ENCODE measurements around the gene PLPP4. TPM values are rescaled to one million over a fixed set of nuclear protein-coding genes. Genes with fewer than 3 reads are reported as not detected.
"Not testable (repeated sequence)": the region's sequence is repeated elsewhere in the genome, so short reads cannot be mapped to it uniquely, and the experiment has no call there.

Gene PLPP4
- total and polyA plus RNA-seq, 2 experiments from 2014 or later = 0.74 to 1.0 TPM

- Histone ChIP-seq H3K4me1 (ENCODE audit: low read depth) (no peaks in the 10 kb centered on the region), H3K27ac (no peak overlapping the region), H3K27me3 (no peaks in the 10 kb centered on the region), H3K4me3 (no peak overlapping the region), H3K9me3 (ENCODE audit: low read depth) (no peaks in the 10 kb centered on the region), H3K36me3 (no peaks in the 10 kb centered on the region)
- TF ChIP-seq CTCF (IDR thresholded peaks at IDR 0.05; ENCODE audit: low read depth, low read length) = no peak
- no peak for DNase-seq (ENCODE audit: low read depth in 1 of 2, low spot score in 1 of 2)
Measured at GRCh38 chr10:120503689-120504088, 46.7 kb downstream of the PLPP4 start.

GRCh38 chr10:120504227-120504626 lies 47.2 kb downstream of the PLPP4 start:
- not testable (repeated sequence) for H3K9me3 ChIP-seq (ENCODE audit: low read depth); H3K27me3 ChIP-seq; H3K27ac ChIP-seq; H3K4me3 ChIP-seq; DNase-seq (ENCODE audit: low read depth in 1 of 2, low spot score in 1 of 2); H3K36me3 ChIP-seq; H3K4me1 ChIP-seq (ENCODE audit: low read depth)

- Histone ChIP-seq H3K27ac (no peak overlapping the region), H3K4me3 (no peak overlapping the region), H3K27me3 (no peaks in the 10 kb centered on the region), H3K9me3 (ENCODE audit: low read depth) (no peaks in the 10 kb centered on the region), H3K4me1 (ENCODE audit: low read depth) (no peaks in the 10 kb centered on the region), H3K36me3 (no peaks in the 10 kb centered on the region)
- DNase-seq (ENCODE audit: low read depth in 1 of 2, low spot score in 1 of 2) = no peak
- TF ChIP-seq CTCF (IDR thresholded peaks at IDR 0.05; ENCODE audit: low read depth, low read length) = no peak
Measured at GRCh38 chr10:120505056-120505455, 48.0 kb downstream of the PLPP4 start.

- no peak for TF ChIP-seq CTCF (IDR thresholded peaks at IDR 0.05; ENCODE audit: low read depth, low read length)
- H3K27ac ChIP-seq = no peak overlapping the region
- no peaks in the 10 kb centered on the region for H3K4me1 ChIP-seq (ENCODE audit: low read depth)
- H3K36me3 ChIP-seq = no peaks in the 10 kb centered on the region
- no peaks in the 10 kb centered on the region for H3K9me3 ChIP-seq (ENCODE audit: low read depth)
- no peaks in the 10 kb centered on the region for H3K27me3 ChIP-seq
- no peak overlapping the region for H3K4me3 ChIP-seq
- peak in 1 of 2 donors; percentile 27 for DNase-seq (ENCODE audit: low read depth in 1 of 2, low spot score in 1 of 2)
Measured at GRCh38 chr10:120505866-120506265, 48.8 kb downstream of the PLPP4 start.

- no peaks in the 10 kb centered on the region for H3K9me3 ChIP-seq (ENCODE audit: low read depth)
- H3K4me1 ChIP-seq (ENCODE audit: low read depth) = no peaks in the 10 kb centered on the region
- H3K27me3 ChIP-seq = no peaks in the 10 kb centered on the region
- DNase-seq (ENCODE audit: low read depth in 1 of 2, low spot score in 1 of 2) = no peak
- no peak overlapping the region for H3K4me3 ChIP-seq
- no peak overlapping the region for H3K27ac ChIP-seq
- no peaks in the 10 kb centered on the region for H3K36me3 ChIP-seq
- TF ChIP-seq CTCF (IDR thresholded peaks at IDR 0.05; ENCODE audit: low read depth, low read length) = no peak
Measured at GRCh38 chr10:120506674-120507073, 49.6 kb downstream of the PLPP4 start.

- Histone ChIP-seq H3K27me3 (no peaks in the 10 kb centered on the region), H3K9me3 (ENCODE audit: low read depth) (no peaks in the 10 kb centered on the region), H3K4me3 (no peak overlapping the region), H3K27ac (no peak overlapping the region), H3K36me3 (no peaks in the 10 kb centered on the region), H3K4me1 (ENCODE audit: low read depth) (no peaks in the 10 kb centered on the region)
- no peak for DNase-seq (ENCODE audit: low read depth in 1 of 2, low spot score in 1 of 2)
- TF ChIP-seq CTCF (IDR thresholded peaks at IDR 0.05; ENCODE audit: low read depth, low read length) = no peak
Measured at GRCh38 chr10:120507175-120507574, 50.1 kb downstream of the PLPP4 start.

All from cardiac muscle cell (in vitro differentiated cells and primary cell).